OCI-LY3 (cell line): ENCODE measurements around the gene TMEM51.

ENCODE experiments used
- CTCF ChIP-seq: fragments of 200-600, 300-600 bp; sonication (generic); IDR thresholded peaks from 2 replicates; pipeline ENCODE4 v1.5.1; 2014; ENCODE audit warnings: antibody characterized with exemption, low read length, low read depth
- EZH2phosphoT487 ChIP-seq: fragments of 200-600 bp; shearing (Covaris generic); IDR thresholded peaks from 2 replicates; pipeline ENCODE4 v1.6.1; 2018; ENCODE audit warnings: antibody characterized with exemption, mixed run types, low read depth

GRCh38 chr1:15146142-15146680 is 7.3 kb upstream of the TMEM51 start:
- TF ChIP-seq CTCF (no peak), EZH2phosphoT487 (no peak)
